Measurements from ENCODE around the gene ITPR1. TPM values are rescaled to one million over a fixed set of nuclear protein-coding genes. Genes with fewer than 3 reads are reported as not detected.
A peak's percentile ranks its signal among the peaks of the same experiment; 100 is the strongest.

The ITPR1 gene
- total and polyA plus RNA-seq, 5 experiments from 2014 or later, result 8.3 to 80.4 (median 10.6) TPM

DNA sequence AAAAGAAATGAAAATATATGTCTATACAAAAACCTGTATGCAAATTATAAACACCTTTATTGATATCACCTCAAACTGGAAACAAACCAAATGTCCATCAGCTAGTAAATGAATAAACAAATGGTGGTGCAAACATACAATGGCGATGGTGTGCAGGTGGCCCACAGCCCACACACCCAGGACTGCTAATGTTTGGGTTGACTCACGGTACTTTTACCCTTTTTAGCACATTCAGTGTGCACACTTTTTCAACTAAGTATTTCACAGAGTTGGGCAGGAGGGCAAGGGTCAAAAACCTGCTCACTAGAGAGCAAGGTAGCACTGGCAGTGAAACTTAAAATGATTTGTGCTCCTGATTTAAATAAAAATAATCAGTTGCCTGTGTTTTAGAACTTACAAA, 363.0 kb downstream of the ITPR1 start:
- Mint-ChIP-seq H3K4me3 (no peak overlapping the region), H3K27me3 (no peaks in the 10 kb centered on the region), H3K4me1 (peaks cover 17 to 34% (median 31%) of the 10 kb centered on the region in 4 donors), H3K9me3 (peaks cover 0 to 11% (median 4%) of the 10 kb centered on the region in 9 donors), H3K36me3 (peaks cover 0 to 17% (median 4%) of the 10 kb centered on the region in 3 donors), H3K27ac (peak overlapping the region in 2 of 10 donors; percentile 20 to 21)
- POLR2A ChIA-PET, result no interaction called here
- DNase-seq (no peak), ATAC-seq (no peak)

DNA sequence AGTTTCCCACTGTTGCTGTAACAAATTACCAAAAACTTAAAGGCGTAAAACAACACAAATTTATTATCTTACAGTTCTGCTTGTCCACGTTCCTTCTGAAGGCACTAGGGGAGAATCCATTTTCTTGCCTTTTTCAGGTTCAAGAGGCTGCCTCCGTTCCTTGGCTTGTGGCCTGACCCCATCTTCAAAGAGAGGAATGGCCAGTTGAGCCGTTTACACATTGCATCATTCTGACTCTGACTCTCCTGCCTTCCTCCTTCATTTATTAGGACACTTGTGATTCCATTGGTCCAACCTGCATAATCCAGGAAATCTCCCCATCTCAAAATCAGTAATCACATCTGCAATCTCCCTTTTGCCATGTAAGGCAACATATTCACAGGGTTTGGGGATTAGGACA, 363.4 kb downstream of the ITPR1 start:
- ATAC-seq (no peak), DNase-seq (no peak)
- Mint-ChIP-seq H3K9me3 (peaks cover 0 to 15% (median 6%) of the 10 kb centered on the region in 9 donors), H3K4me1 (peaks cover 14 to 30% (median 27%) of the 10 kb centered on the region in 4 donors), H3K27me3 (no peaks in the 10 kb centered on the region), H3K27ac (no peak overlapping the region), H3K36me3 (peaks cover 0 to 20% (median 4%) of the 10 kb centered on the region in 3 donors), H3K4me3 (no peak overlapping the region)
- POLR2A ChIA-PET, result no interaction called here

DNA sequence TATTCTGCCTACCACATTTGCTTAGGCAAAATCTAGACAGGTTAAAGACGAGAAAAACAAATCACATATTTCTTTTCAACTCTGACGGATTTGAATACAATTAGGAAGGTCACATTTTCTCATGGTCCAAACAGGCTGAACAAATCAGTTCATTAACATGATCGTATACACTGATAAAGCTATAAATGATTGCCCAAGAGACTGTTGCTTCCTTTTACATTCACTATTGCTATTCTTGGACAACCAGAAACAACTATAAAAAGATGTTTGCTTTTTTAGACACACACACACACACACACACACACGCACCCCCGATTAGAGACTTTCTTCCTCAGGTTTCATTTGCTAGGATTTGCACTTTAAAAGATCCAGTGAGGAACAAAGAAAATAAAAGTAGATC, 363.8 kb downstream of the ITPR1 start:
- Mint-ChIP-seq H3K4me3 (no peak overlapping the region), H3K27ac (no peak overlapping the region)
- ATAC-seq, result no peak

DNA sequence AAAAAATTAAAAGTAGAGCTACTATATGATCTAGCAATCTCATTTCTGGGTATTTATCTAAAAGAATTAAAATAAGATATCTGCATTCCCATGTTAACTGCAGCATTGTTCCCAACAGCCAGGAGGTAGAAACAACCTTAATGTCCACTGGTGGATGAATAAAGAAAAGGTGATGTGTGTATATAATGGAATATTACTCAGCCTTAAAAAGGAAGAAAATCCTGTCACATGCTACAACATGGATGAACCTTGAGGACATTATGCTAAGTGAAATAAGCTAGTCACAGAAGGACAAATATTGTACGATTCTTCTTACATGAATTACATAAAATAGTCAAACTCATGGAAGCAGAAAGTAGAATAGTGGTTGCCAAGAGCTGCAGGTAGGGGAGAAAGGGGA, 366.6 kb downstream of the ITPR1 start:
- peaks cover 7 to 43% (median 22%) of the 10 kb centered on the region in 3 donors for H3K36me3 Mint-ChIP-seq
- no peaks in the 10 kb centered on the region for H3K27me3 Mint-ChIP-seq
- H3K4me3 Mint-ChIP-seq, result no peak overlapping the region
- ATAC-seq (no peak), DNase-seq (no peak)
- H3K9me3 Mint-ChIP-seq, result peaks cover 0 to 39% (median 10%) of the 10 kb centered on the region in 9 donors
- peaks cover 8 to 13% (median 11%) of the 10 kb centered on the region in 4 donors for H3K4me1 Mint-ChIP-seq
- POLR2A ChIA-PET, result no interaction called here
- H3K27ac Mint-ChIP-seq, result no peak overlapping the region

More for the DNA sequence above, 363.8 kb downstream of the ITPR1 start:
- H3K27me3 Mint-ChIP-seq, result no peaks in the 10 kb centered on the region
- peaks cover 0 to 19% (median 6%) of the 10 kb centered on the region in 9 donors for H3K9me3 Mint-ChIP-seq
- H3K36me3 Mint-ChIP-seq, result peaks cover 0 to 24% (median 4%) of the 10 kb centered on the region in 3 donors
- POLR2A ChIA-PET, result no interaction called here
- no peak for DNase-seq
- H3K4me1 Mint-ChIP-seq, result peaks cover 13 to 27% (median 25%) of the 10 kb centered on the region in 4 donors

DNA sequence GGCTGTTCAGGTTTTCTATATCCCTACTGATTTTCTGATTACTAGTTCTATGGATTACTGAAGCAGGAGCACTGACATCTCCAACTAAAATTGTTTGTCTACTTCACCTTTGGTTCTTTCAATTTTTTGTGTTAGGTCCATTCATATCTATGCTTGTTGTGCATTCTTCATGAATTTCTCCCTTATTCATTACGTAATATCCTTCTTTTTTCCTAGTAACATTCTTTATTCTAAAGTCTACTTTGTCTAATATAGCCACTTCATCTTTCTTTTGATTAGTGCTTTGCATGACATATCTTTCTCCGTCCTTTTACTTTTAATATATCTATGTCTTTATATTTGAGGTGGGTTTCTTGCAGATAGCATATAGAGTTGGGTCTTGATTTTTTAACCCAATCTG, 369.8 kb downstream of the ITPR1 start:
- POLR2A ChIA-PET, result no interaction called here
- DNase-seq, result no peak
- H3K36me3 Mint-ChIP-seq, result peaks cover 3 to 40% (median 22%) of the 10 kb centered on the region in 3 donors
- peaks cover 12 to 19% (median 14%) of the 10 kb centered on the region in 4 donors for H3K4me1 Mint-ChIP-seq
- H3K27me3 Mint-ChIP-seq, result no peaks in the 10 kb centered on the region
- peaks cover 0 to 39% (median 10%) of the 10 kb centered on the region in 9 donors for H3K9me3 Mint-ChIP-seq
- no peak overlapping the region for H3K4me3 Mint-ChIP-seq
- no peak overlapping the region for H3K27ac Mint-ChIP-seq
- no peak for ATAC-seq

DNA sequence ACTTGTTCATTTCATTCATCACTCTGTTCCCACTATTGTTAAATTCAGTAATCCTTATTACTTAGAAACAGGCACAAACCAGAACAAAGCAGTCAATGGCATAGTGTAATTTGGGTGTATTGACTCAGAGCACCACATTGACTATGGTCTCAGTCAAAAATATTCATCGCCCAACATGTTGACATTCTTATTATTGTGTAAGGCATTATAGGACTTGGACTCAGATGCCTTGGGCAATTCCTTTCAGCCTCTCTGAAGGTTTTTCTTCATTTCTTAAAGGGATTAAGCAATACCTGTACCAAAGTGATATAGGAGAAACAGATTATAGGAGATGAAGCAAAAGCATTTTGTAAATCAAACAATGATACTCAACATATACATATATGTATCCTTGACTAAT, 371.4 kb downstream of the ITPR1 start:
- Mint-ChIP-seq H3K27me3 (no peaks in the 10 kb centered on the region), H3K4me3 (no peak overlapping the region), H3K9me3 (peaks cover 0 to 39% (median 10%) of the 10 kb centered on the region in 9 donors), H3K4me1 (peaks cover 12 to 32% (median 25%) of the 10 kb centered on the region in 4 donors), H3K27ac (no peak overlapping the region), H3K36me3 (peaks cover 3 to 39% (median 22%) of the 10 kb centered on the region in 3 donors)
- no peak for DNase-seq
- POLR2A ChIA-PET, result no interaction called here
- no peak for ATAC-seq

DNA sequence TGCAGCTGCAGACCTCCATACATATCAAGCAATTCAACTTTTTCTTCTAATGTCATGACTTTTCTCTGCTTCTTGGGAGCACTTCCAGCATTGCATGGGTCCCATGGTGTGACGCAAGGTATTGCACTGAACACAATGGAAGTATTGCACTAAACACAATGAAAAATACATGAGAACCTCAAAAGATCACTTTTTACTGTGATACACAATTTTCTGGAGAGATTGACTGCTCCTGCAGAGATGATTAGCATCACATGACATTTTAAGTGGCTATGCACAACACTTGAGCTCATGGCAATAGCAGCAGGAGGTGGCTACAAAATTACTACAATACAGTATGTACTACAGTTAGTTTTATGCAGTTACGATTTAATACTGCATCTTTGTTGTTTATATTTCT, 372.6 kb downstream of the ITPR1 start:
- peaks cover 12 to 38% (median 32%) of the 10 kb centered on the region in 4 donors for H3K4me1 Mint-ChIP-seq
- DNase-seq, result no peak
- H3K9me3 Mint-ChIP-seq, result peaks cover 0 to 32% (median 7%) of the 10 kb centered on the region in 9 donors
- POLR2A ChIA-PET, result interaction anchor here (1.8 kb wide), 1 partner anchor 112 kb away, joined by 6 read pairs; no protein-coding TSS in a partner anchor
- no peak for ATAC-seq
- H3K27ac Mint-ChIP-seq, result no peak overlapping the region
- H3K27me3 Mint-ChIP-seq, result no peaks in the 10 kb centered on the region
- H3K4me3 Mint-ChIP-seq, result no peak overlapping the region
- H3K36me3 Mint-ChIP-seq, result peaks cover 3 to 29% (median 22%) of the 10 kb centered on the region in 3 donors

DNA sequence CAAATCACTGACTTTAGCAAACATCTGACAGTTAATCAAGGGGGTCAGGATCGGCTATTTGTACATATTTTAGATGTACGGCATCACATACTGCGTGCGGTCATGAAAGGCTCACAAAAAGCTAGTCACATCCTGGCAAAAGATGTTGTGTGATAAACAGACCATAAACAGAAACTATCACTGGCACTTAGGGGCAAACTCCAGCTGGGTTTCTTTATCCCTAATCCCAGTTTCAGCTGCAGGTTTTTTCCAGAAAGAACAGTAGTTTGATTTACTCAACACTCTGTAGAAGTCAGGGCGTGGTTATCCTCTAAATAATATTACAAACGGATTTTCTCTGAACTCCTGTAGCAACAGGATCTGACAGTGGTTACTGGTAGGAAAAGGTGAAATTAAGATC, 373.7 kb downstream of the ITPR1 start:
- H3K4me1 Mint-ChIP-seq, result peaks cover 12 to 38% (median 33%) of the 10 kb centered on the region in 4 donors
- H3K27me3 Mint-ChIP-seq, result no peaks in the 10 kb centered on the region
- ATAC-seq (no peak), DNase-seq (no peak)
- H3K4me3 Mint-ChIP-seq, result peak overlapping the region in 9 of 10 donors; percentile 73 to 90 (median 84)
- H3K36me3 Mint-ChIP-seq, result peaks cover 3 to 22% (median 21%) of the 10 kb centered on the region in 3 donors
- POLR2A ChIA-PET, result interaction anchor here (0.7 to 1.8 kb wide), 3 partner anchors 35 to 111 kb away, joined by 3 to 6 read pairs (median 3); no protein-coding TSS in a partner anchor
- peaks cover 0 to 21% (median 4%) of the 10 kb centered on the region in 9 donors for H3K9me3 Mint-ChIP-seq
- peak overlapping the region in 8 of 10 donors; percentile 43 to 93 (median 92) for H3K27ac Mint-ChIP-seq

DNA sequence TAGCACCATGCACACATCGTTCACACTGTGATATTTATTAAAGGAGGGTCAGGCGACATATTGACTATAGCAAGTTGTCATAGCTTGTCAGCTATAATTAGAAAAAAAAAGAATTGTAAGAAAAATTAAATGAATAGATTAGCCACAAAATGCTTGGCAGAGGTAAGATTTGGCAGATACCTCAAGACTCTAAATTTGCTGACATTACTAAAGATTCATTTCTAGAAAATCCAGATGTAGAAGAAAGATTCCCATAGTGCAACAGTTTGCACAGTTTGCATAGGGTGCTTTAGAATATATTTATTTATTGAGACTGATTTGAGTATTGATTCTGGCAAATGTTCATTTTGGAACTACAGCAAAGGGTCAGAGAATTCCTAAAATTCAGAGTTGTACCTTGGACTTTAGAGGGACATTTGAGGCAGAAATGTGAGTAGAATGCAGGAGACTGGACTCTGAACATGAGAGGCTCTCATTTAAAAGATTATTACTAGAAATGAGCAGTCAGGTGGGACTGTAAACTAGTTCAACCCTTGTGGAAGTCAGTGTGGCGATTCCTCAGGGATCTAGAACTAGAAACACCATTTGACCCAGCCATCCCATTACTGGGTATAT, 384.1 kb downstream of the ITPR1 start:
- H3K9me3 Mint-ChIP-seq, result no peaks in the 10 kb centered on the region
- H3K4me1 Mint-ChIP-seq, result peaks cover 0 to 8% (median 3%) of the 10 kb centered on the region in 4 donors
- DNase-seq (no peak), ATAC-seq (no peak)
- H3K27me3 Mint-ChIP-seq, result no peaks in the 10 kb centered on the region
- H3K36me3 Mint-ChIP-seq, result no peaks in the 10 kb centered on the region
- peak overlapping the region in 1 of 10 donors; percentile 5 for H3K27ac Mint-ChIP-seq
- no peak overlapping the region for H3K4me3 Mint-ChIP-seq
- POLR2A ChIA-PET, result no interaction called here

DNA sequence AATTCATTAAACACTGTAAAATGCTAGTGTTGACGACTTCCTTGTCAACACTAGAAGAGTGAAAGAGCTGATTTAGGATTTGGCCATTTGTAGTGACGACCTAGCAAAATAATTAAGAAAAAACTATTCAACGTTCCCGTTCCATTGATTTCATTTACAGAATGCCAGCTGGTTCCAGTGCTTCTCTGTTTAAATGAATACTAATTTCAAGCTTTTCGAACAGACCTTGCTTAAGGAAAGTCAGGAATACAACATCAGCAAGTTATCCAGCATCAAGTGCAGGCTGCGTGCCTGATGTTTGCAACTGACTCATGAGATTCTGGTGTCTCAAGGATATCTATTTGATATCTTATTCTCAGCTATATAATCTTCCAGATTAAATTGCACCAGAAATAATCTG, 387.7 kb downstream of the ITPR1 start:
- no peak overlapping the region for H3K27ac Mint-ChIP-seq
- no peaks in the 10 kb centered on the region for H3K36me3 Mint-ChIP-seq
- no peaks in the 10 kb centered on the region for H3K9me3 Mint-ChIP-seq
- DNase-seq (no peak), ATAC-seq (no peak)
- H3K4me3 Mint-ChIP-seq, result no peak overlapping the region
- H3K4me1 Mint-ChIP-seq, result no peaks in the 10 kb centered on the region
- POLR2A ChIA-PET, result interaction anchor here (0.7 kb wide), 1 partner anchor 22 kb away, joined by 4 read pairs; no protein-coding TSS in a partner anchor
- H3K27me3 Mint-ChIP-seq, result no peaks in the 10 kb centered on the region

DNA sequence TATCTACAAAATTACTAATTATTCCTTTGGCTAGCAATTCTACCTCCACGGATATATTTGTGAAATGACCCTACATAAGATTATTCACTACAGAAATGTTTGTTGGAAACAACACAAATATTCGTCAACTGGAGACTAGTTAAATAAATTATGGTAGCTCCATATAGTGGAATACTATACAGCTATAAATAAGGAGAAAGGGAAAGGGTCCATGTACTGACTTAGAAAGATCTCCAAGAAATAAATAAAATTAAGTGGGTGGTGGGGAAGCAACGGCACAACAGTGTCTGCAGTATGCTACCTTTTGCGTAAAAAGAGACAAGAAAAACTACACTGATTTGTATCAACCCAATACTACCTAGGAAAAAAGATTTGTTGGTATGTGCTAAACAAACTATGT, 389.4 kb downstream of the ITPR1 start:
- DNase-seq (no peak), ATAC-seq (no peak)
- no peaks in the 10 kb centered on the region for H3K27me3 Mint-ChIP-seq
- H3K9me3 Mint-ChIP-seq, result no peaks in the 10 kb centered on the region
- H3K36me3 Mint-ChIP-seq, result no peaks in the 10 kb centered on the region
- H3K4me3 Mint-ChIP-seq, result no peak overlapping the region
- peaks cover 0 to 4% (median 0%) of the 10 kb centered on the region in 4 donors for H3K4me1 Mint-ChIP-seq
- H3K27ac Mint-ChIP-seq, result no peak overlapping the region
- POLR2A ChIA-PET, result interaction anchor here (0.5 kb wide), 1 partner anchor 172 kb away, joined by 4 read pairs; no protein-coding TSS in a partner anchor

DNA sequence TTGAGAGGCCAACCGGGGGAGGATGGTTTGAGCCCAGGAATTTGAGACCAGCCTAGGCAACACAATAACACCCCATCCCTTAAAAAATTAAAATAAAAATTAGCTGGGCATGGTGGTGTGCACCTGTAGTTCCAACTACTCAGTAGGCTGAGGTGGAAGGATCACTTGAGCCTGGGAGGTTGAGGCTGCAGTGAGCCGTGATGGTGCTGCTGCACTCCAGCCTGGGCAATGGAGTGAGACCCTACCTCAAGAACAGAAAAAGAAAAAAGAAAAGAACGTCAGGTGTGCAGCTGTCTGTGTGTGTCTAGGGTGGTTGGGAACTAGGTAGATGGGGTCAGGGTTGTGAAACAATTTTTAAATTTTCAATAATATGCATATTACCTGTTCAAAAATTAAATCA, 389.9 kb downstream of the ITPR1 start:
- H3K4me3 Mint-ChIP-seq, result no peak overlapping the region
- H3K27ac Mint-ChIP-seq, result no peak overlapping the region
- no peaks in the 10 kb centered on the region for H3K36me3 Mint-ChIP-seq
- ATAC-seq (no peak), DNase-seq (no peak)
- H3K4me1 Mint-ChIP-seq, result peaks cover 0 to 4% (median 0%) of the 10 kb centered on the region in 4 donors
- H3K9me3 Mint-ChIP-seq, result no peaks in the 10 kb centered on the region
- no peaks in the 10 kb centered on the region for H3K27me3 Mint-ChIP-seq
- POLR2A ChIA-PET, result no interaction called here

DNA sequence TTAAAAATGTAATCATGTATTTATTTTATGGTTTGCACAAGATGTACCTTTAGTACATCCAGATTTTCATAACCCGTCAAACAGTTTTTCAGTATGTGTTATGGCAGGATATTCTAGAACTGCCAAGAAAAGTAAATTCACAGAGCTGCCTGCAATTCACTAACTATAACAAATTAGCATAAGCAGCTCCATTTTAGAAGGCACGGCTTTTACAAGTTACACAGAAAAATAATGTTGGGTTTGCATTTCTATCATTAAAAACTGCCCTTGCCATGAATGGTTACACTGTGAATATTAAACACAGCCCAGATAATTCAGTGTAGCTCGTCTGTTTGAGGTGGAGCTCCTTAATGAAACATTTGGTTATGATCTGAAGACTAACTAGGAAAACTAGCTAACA, 391.7 kb downstream of the ITPR1 start:
- H3K4me3 Mint-ChIP-seq, result no peak overlapping the region
- ATAC-seq (no peak), DNase-seq (no peak)
- no peak overlapping the region for H3K27ac Mint-ChIP-seq
- no peaks in the 10 kb centered on the region for H3K36me3 Mint-ChIP-seq
- POLR2A ChIA-PET, result no interaction called here
- H3K4me1 Mint-ChIP-seq, result peaks cover 15 to 17% (median 16%) of the 10 kb centered on the region in 4 donors
- H3K27me3 Mint-ChIP-seq, result no peaks in the 10 kb centered on the region
- no peaks in the 10 kb centered on the region for H3K9me3 Mint-ChIP-seq

All from naive thymus-derived CD8-positive, alpha-beta T cell (primary cell).